Mesendoderm (in vitro differentiated cells): Measurements from ENCODE around the gene CCDC86. TPM values are rescaled to one million over a fixed set of nuclear protein-coding genes. Genes with fewer than 3 reads are reported as not detected.

Experiments
- DNase-seq: peaks from one replicate; pipeline ENCODE4 v3.0.0; 2013
- H2AK5ac ChIP-seq: 2 replicates; pipeline ENCODE4 v1.6.1; 2013; ENCODE audit warnings: low read length, inconsistent platforms
- H2BK120ac ChIP-seq: 2 replicates; pipeline ENCODE4 v1.6.1; 2013; ENCODE audit warnings: low read depth, mild to moderate bottlenecking, low read length, moderate library complexity, mixed read lengths
- H2BK15ac ChIP-seq: replicated peaks from 2 replicates; pipeline ENCODE4 v1.6.1; 2013; ENCODE audit warnings: low read depth, mild to moderate bottlenecking, moderate library complexity
- H2BK5ac ChIP-seq: 2 replicates; pipeline ENCODE4 v1.6.1; 2013; ENCODE audit warnings: low read length, inconsistent platforms
- H3K18ac ChIP-seq: 2 replicates; pipeline ENCODE4 v1.6.1; 2013; ENCODE audit warnings: mild to moderate bottlenecking, low read length, mixed read lengths
- H3K23ac ChIP-seq: one replicate; pipeline ENCODE4 v1.6.1; 2013; ENCODE audit warnings: low read length
- H3K27ac ChIP-seq: 2 replicates; pipeline ENCODE4 v1.5.1; 2013; ENCODE audit warnings: low read depth, mild to moderate bottlenecking, inconsistent platforms, low read length, moderate library complexity
- H3K27me3 ChIP-seq: 2 replicates; pipeline ENCODE4 v1.6.1; 2013; ENCODE audit warnings: low read length, control low read depth, mild to moderate bottlenecking, inconsistent platforms; ENCODE audit not compliant: insufficient read depth, poor library complexity
- H3K36me3 ChIP-seq: 2 replicates; pipeline ENCODE4 v1.6.1; 2013; ENCODE audit warnings: low read length, inconsistent platforms; ENCODE audit not compliant: control insufficient read depth, insufficient read depth
- H3K4ac ChIP-seq: one replicate; pipeline ENCODE4 v1.6.1; 2013; ENCODE audit warnings: low read depth, mild to moderate bottlenecking, low read length, moderate library complexity
- H3K4me1 ChIP-seq: 2 replicates; pipeline ENCODE4 v1.6.1; 2013; ENCODE audit warnings: low read depth, low read length, inconsistent platforms; ENCODE audit not compliant: control insufficient read depth
- H3K4me2 ChIP-seq: 2 replicates; pipeline ENCODE4 v1.6.1; 2013; ENCODE audit warnings: low read length
- H3K4me3 ChIP-seq: 2 replicates; pipeline ENCODE4 v1.5.1; 2013; ENCODE audit warnings: mild to moderate bottlenecking, low read length
- H3K56ac ChIP-seq: one replicate; pipeline ENCODE4 v1.6.1; 2013; ENCODE audit warnings: low read length
- H3K79me1 ChIP-seq: 2 replicates; pipeline ENCODE4 v1.6.1; 2013; ENCODE audit warnings: low read length, inconsistent platforms
- H3K79me2 ChIP-seq: 2 replicates; pipeline ENCODE4 v1.6.1; 2013; ENCODE audit warnings: mild to moderate bottlenecking, low read length; ENCODE audit not compliant: control insufficient read depth, insufficient read depth
- H3K9ac ChIP-seq: 2 replicates; pipeline ENCODE4 v1.6.1; 2013; ENCODE audit warnings: low read length, inconsistent platforms
- H4K5ac ChIP-seq: one replicate; pipeline ENCODE4 v1.6.1; 2013; ENCODE audit warnings: low read length
- H4K8ac ChIP-seq: one replicate; pipeline ENCODE4 v1.6.1; 2013; ENCODE audit warnings: low read depth, mild to moderate bottlenecking, control low read depth, low read length, moderate library complexity
- WGBS: extraction: QIAGEN DNeasy Blood & Tissue Kit; methylation state at CpG from one replicate; pipeline ENCODE4 v1.1.7; 2013; ENCODE audit warnings: low lambda C conversion rate, missing lambda C conversion rate; ENCODE audit not compliant: insufficient coverage; ENCODE audit errors: extremely low coverage; 5-methylcytosine and 5-hydroxymethylcytosine counted together
- polyA plus RNA-seq, 2 experiments: library from polyadenylated mRNA; stranded (reverse); fragments of 200-250 nt; gene quantifications; one replicate each; pipeline ENCODE4 v1.2.3, GENCODE V29; 2013

CCDC86 gene
- polyA plus RNA-seq (2013, experiment 1 of 2): 89.3 TPM
- 91.6 TPM for polyA plus RNA-seq (2013, experiment 2 of 2)

- Histone ChIP-seq H3K4me2 (peak within 1 kb of the TSS; percentile 51), H2BK5ac (no peak within 1 kb of the TSS), H3K4me1 (peaks cover 13% of the 10 kb centered on the region), H3K4ac (peak within 1 kb of the TSS; percentile 63), H3K36me3 (no peaks in the 10 kb centered on the region), H2AK5ac (peak within 1 kb of the TSS; percentile 57), H2BK15ac (no peak within 1 kb of the TSS), H3K18ac (no peak within 1 kb of the TSS), H3K27me3 (no peaks in the 10 kb centered on the region), H4K8ac (peak within 1 kb of the TSS; percentile 67), H3K23ac (no peak within 1 kb of the TSS), H4K5ac (peak within 1 kb of the TSS; percentile 98), H2BK120ac (no peak within 1 kb of the TSS), H3K27ac (no peak within 1 kb of the TSS), H3K79me1 (peaks cover 23% of the 10 kb centered on the region), H3K56ac (peak within 1 kb of the TSS; percentile 96), H3K9ac (peak within 1 kb of the TSS; percentile 95), H3K79me2 (peaks cover 39% of the 10 kb centered on the region), H3K4me3 (peak within 1 kb of the TSS; percentile 93)
- WGBS: no CpG with 5 or more reads among the region's 57 CpGs
- DNase-seq: peak; percentile 98
Observed at GRCh38 chr11:60841797-60842667, at the start of gene CCDC86. CCDC86 (plus strand) TSS chr11:60842113; CDS start chr11:60842125, 12 bp downstream.

GRCh38 chr11:60792521-60792920, 49.4 kb upstream of the CCDC86 start:
- H4K5ac ChIP-seq: no peak overlapping the region
- no peak overlapping the region for H3K56ac ChIP-seq
- H2BK5ac ChIP-seq: no peak overlapping the region
- DNase-seq: no peak
- H4K8ac ChIP-seq: no peak overlapping the region
- no peak overlapping the region for H2AK5ac ChIP-seq
- no peak overlapping the region for H3K4me2 ChIP-seq
- H3K4me1 ChIP-seq: no peaks in the 10 kb centered on the region
- no peak overlapping the region for H2BK120ac ChIP-seq
- H3K4me3 ChIP-seq: no peak overlapping the region
- H3K79me1 ChIP-seq: no peaks in the 10 kb centered on the region
- H2BK15ac ChIP-seq: no peak overlapping the region
- no peak overlapping the region for H3K9ac ChIP-seq
- H3K36me3 ChIP-seq: no peaks in the 10 kb centered on the region
- H3K27ac ChIP-seq: no peak overlapping the region
- H3K23ac ChIP-seq: no peak overlapping the region
- no peaks in the 10 kb centered on the region for H3K79me2 ChIP-seq
- no CpG with 5 or more reads among the region's 3 CpGs for WGBS
- no peak overlapping the region for H3K4ac ChIP-seq
- no peaks in the 10 kb centered on the region for H3K27me3 ChIP-seq
- no peak overlapping the region for H3K18ac ChIP-seq

GRCh38 chr11:60795291-60795690, 46.6 kb upstream of the CCDC86 start:
- Histone ChIP-seq H3K27me3 (no peaks in the 10 kb centered on the region), H3K4me2 (no peak overlapping the region), H4K5ac (no peak overlapping the region), H2BK5ac (no peak overlapping the region), H3K56ac (no peak overlapping the region), H3K23ac (no peak overlapping the region), H3K4me3 (no peak overlapping the region), H3K9ac (no peak overlapping the region), H3K4ac (no peak overlapping the region), H2BK120ac (no peak overlapping the region), H4K8ac (no peak overlapping the region), H3K27ac (no peak overlapping the region), H3K79me1 (no peaks in the 10 kb centered on the region), H3K18ac (no peak overlapping the region), H3K79me2 (no peaks in the 10 kb centered on the region), H2BK15ac (no peak overlapping the region), H2AK5ac (no peak overlapping the region), H3K36me3 (no peaks in the 10 kb centered on the region), H3K4me1 (no peaks in the 10 kb centered on the region)
- WGBS: no CpG with 5 or more reads among the region's 6 CpGs
- no peak for DNase-seq

- Histone ChIP-seq H3K27ac (no peak overlapping the region), H3K79me1 (no peaks in the 10 kb centered on the region), H2BK120ac (no peak overlapping the region), H4K5ac (no peak overlapping the region), H3K4me3 (no peak overlapping the region), H2BK5ac (no peak overlapping the region), H3K4me2 (no peak overlapping the region), H3K4me1 (no peaks in the 10 kb centered on the region), H3K4ac (no peak overlapping the region), H3K56ac (no peak overlapping the region), H2BK15ac (no peak overlapping the region), H4K8ac (no peak overlapping the region), H3K9ac (no peak overlapping the region), H3K23ac (no peak overlapping the region), H2AK5ac (no peak overlapping the region), H3K27me3 (no peaks in the 10 kb centered on the region), H3K36me3 (no peaks in the 10 kb centered on the region), H3K79me2 (no peaks in the 10 kb centered on the region), H3K18ac (no peak overlapping the region)
- DNase-seq: no peak
- WGBS: no CpG with 5 or more reads among the region's 17 CpGs
Observed at GRCh38 chr11:60797846-60798630, 43.9 kb upstream of the CCDC86 start.

GRCh38 chr11:60798631-60799030, 43.3 kb upstream of the CCDC86 start:
- DNase-seq: no peak
- Histone ChIP-seq H3K4ac (no peak overlapping the region), H3K18ac (no peak overlapping the region), H3K79me2 (no peaks in the 10 kb centered on the region), H4K5ac (no peak overlapping the region), H3K9ac (no peak overlapping the region), H3K56ac (no peak overlapping the region), H3K4me2 (no peak overlapping the region), H3K4me3 (no peak overlapping the region), H3K4me1 (no peaks in the 10 kb centered on the region), H3K27ac (no peak overlapping the region), H2BK5ac (no peak overlapping the region), H2BK120ac (no peak overlapping the region), H3K79me1 (no peaks in the 10 kb centered on the region), H3K36me3 (no peaks in the 10 kb centered on the region), H4K8ac (no peak overlapping the region), H3K27me3 (no peaks in the 10 kb centered on the region), H2AK5ac (no peak overlapping the region), H3K23ac (no peak overlapping the region), H2BK15ac (no peak overlapping the region)
- WGBS: no CpG with 5 or more reads among the region's 3 CpGs
